Hindlimb muscle (tissue), 1 donor: ENCODE results near the gene SNAI1. TPM values are rescaled to one million over a fixed set of nuclear protein-coding genes. Genes with fewer than 3 reads are reported as not detected.

ENCODE experiments used
- DNase-seq: peaks from one replicate; pipeline ENCODE4 v3.0.0-alpha.2; 2013
- polyA plus RNA-seq: library from polyadenylated mRNA; unstranded; fragments of 120-200 nt; gene quantifications from one replicate; pipeline ENCODE4 v1.2.1, GENCODE V29; 2013; ENCODE audit not compliant: insufficient read length

The SNAI1 gene
- polyA plus RNA-seq, 1 donor, result 11.9 TPM

DNA sequence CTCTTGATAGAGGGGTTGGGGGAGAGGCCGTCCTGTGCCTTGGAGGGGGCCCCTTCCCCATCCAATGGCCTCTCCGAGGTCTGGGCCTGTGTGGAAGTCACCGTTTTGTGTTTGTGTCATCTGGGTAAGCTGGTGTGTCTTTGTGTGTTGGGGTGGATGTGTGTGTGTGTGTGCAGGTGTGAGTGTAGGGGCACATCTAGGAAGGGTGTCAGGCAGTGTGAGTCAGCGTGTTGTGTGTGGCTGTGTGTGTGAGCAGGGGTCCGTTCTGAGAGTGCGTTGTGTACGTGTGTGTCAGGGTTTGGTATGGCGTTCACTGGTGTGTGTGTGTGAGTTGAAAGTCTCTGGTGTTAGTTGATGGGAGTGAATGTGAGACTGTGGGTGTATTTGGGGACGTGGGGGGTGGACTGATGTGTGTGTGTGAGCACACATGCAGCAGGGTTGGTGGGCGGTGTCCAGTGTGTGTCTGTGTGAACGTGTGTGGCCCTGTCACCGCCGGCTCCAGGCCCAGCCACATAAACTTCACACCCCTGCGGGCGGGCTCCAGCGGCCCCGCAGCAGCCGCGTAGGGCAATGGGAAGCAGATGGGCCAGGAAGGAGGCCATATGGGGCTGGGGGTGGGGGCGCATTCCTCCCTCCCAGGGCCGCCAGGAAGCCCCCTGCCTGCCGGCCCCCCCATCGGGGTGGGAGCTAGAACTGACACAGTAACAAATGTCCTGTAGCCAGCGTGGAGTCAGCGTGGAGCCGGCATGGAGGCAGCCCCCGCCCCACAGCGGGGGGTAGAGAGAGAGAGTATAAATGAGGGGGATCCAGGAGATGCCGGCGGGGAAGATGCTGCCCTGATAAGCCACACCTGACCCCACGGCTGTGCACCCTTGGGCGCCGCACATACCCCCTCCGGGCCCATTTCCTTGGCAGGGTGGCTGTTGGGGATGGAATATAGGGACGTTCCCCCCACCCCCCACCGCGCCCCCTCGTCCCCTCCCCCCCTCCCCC lies 32.1 kb downstream of the SNAI1 start:
- no peak for DNase-seq

DNA sequence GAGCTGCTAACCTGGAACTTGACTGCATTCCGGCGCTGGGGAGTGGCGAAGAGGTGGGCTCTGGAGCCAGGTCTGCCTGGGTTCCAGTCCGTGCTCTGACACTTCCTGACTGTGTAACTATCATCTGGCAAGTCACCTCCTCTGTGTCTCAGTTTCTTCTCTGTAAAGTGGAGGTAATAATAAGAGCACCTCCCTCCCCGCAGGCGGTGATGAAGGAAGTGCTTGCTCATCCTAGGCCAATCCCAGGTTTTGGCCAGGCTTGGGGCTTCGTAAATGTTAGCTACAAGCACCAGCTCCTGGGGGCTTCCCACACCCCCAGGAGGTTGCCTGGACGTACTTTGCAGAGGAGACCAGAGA lies 32.8 kb downstream of the SNAI1 start:
- DNase-seq, result no peak

DNA sequence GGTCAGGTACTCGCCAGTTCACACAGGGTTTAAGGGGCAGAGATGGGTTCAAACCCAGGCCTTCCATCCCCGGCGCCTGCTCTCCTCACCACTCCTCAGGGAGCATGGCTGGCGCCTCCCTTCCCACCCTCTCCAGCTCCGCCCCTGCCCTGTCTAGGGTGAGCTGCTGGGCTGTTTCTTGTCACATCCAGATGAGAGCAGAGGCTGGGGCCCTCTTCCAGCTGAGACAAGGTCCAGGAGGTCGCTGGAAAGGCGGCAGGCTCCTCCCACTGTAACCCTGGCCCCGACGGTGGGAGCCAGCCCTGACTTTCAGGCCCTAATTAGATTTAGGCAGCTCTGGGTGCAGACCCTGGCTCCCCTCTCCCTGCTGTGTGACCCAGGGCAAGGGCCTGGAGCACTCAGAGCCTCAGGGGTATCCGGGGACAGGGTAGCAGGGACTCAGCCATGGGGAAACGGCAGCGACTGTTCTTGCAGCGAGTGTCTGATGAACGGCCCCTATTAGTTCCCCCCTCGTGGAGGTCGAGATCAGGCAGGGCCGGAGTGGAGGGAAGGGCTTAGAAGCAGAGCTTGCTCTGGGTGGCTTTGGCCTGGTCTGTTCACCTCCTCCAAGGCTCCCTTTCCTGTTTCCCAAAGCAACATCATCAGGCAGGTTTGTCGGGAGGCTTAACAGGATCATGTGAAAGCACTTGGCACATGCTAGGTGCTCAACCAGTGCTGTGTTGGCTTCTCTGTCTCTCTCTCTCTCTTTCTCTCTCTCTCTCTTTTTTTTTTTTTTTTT lies 33.4 kb downstream of the SNAI1 start:
- no peak for DNase-seq

DNA sequence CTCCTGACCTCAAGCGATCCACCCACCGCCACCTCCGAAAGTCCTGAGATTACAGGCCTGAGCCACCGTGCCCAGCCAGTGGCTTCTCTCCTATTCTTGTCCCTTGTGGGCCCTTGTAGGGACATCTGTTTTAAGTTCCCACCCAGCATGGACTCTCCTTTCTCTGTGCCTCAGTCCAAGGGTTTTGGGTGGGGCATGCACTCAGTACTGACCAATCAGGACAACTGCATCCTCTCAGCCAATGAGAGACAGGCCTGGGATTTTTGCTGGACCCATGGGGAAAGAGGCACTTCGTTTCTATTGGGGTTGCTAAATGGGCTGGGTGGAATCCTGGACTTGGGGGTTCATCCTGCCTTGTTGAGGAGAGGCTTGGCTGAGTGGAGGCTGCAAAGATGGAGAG lies 34.4 kb downstream of the SNAI1 start:
- DNase-seq, result no peak

GRCh38 chr20:50017576-50018248 lies 34.9 kb downstream of the SNAI1 start:
- DNase-seq, result no peak

DNA sequence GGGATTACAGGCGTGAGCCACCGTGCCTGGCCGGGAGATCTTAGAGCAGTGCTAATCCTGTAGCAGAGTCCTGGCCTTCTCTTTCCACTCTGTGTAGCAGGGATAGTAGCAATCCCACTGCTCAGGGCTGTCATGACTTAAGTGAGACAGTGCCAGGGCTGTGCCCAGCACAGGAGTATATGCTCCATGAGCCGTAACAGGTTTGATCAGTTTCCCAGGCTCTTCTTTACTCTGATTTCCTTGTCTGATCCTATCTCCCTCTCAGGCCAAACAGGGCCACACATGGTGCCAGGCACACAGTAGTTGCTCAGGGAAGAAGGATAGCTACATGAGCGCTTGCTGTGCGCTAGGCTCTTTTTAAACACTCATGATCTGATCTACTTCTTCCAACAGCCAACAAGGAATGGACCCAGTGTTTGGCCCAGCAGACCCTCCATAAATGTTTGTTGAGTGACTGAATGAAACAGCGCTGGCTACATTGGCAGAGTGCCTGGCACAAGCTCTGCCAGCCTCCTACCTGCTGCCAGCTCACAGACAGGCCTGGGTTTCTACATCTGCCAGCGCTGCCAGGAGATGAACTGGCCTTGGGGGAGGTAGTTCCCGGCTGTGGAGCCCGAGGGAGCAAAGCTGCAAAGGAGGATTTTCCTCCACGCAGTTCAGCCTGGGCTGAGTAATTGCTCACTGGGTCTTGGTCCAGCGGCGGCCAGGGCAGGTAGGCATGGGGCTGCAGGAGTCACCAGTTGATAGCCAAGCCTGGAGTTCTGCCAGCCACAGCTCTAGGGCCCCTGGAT lies 36.9 kb downstream of the SNAI1 start:
- no peak for DNase-seq

DNA sequence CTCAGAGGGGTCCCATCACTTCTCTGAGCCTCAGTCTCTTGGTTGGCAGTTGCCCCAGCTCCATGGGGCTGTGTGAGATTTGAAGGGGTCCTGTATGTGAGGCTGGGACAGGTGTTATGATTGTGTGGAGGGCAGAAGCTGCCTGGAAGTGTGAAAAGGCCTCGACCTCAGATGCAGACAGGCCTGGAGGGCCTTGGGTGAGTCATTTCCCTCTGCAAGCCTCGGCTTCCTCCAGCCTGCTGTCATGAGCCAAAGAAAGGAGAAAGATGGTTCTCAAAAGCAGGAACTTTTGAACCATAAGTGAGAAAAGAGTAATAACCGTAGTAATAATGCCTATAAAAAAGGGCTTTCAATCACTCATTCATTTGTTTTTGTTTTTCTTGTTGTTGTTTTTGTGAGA lies 37.5 kb downstream of the SNAI1 start:
- no peak for DNase-seq

- no peak for DNase-seq
Observed at GRCh38 chr20:50022676-50023075, 39.9 kb downstream of the SNAI1 start.

DNA sequence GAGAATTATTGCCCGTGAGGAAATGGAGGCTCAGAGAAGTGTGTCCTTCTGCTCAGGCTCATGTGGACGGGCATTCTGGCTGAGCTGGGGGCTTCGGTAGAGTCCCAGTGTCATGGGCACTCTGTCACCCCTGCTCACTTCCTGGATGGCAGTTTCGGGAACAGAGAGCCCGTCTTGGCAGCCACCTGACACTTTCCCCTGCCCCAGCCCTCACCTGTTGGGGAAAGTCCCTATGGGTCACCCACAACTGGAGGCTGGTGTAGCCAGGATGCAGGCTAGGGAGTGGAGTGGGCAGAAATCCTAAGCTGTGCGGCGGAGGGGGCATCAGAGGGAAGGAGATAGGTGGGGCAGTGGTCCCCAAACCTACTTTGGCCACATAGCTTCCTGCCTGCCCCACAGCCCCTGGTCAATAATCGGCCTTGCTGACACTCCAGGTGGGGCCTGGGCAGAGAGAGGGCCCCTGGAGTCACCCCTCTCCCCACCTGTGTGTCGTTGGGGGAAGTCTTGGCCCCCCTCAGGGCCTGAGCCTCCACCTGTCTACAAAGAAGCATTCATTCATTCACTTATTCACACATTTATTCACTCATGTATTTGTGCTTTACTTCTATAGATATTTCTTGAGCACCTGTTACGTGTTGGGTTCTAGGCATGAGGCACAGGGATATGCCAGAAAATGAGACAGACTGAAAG lies 40.5 kb downstream of the SNAI1 start:
- DNase-seq, result no peak

- no peak for DNase-seq
Observed at GRCh38 chr20:50026746-50027575, 44.2 kb downstream of the SNAI1 start.

DNA sequence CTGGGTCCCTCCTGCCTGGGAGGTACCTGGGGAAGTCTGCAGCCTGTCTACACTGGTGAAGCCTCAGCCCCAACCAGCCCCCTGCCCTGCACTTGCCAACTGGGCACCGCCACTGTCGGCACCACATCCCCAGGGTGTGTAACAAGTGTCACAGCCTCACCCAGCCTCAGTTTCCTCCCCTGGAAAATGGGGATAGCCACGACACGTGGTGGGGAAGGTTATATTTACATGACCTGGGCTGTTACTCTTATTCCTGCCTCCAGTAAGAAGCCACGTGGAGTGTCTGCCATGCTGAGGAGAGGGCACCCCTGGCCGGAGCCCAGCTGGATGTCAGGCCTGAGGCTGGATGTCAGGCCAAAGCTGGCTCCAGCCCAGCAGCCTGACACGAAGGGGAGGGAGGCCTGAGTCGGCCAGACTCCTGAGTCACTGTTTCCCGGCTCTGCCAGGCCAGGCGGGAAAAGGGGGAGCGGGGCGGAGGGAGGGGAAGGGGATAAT lies 44.9 kb downstream of the SNAI1 start:
- DNase-seq, result peak; percentile 62

GRCh38 chr20:50029083-50029696 lies 46.4 kb downstream of the SNAI1 start:
- no peak for DNase-seq

DNA sequence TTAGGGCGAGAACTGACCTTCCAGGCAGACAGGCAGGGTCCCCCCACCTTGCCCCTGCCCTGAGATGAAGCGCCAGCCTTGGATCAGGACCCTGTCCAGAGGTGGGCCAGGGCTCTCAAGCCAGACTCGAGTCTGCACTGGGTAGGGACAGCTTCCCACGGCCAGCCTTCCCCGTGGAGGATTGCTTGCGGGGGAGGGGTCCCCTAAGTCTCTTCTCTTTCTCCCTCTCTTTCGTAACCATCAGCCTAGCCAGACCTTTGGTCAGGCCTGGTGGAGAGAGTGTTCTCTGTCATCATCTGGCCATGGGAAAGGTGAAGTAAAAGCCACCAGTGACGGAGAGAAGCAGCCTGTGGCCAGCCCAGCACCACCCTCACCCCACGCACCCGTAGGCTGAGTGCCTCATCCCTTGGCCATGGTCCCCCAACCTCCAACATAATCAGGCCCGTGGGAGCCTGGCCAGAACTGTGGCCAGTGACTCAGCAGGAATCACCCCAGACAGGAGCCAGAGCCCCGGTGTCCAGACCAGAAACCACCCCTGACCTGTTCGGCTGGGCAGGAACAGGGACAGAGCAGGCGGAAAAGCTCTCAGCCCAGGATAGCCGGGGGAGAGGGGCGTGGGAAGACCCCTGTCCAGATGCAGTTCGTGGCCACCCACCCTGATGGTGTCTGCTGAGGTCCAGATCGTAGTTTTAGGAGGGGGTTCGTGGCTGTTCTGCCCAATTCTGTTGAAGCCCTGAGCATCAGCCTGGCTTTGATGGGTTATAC lies 47.1 kb downstream of the SNAI1 start:
- no peak for DNase-seq

GRCh38 chr20:50032955-50033666 lies 50.3 kb downstream of the SNAI1 start:
- no peak for DNase-seq

DNA sequence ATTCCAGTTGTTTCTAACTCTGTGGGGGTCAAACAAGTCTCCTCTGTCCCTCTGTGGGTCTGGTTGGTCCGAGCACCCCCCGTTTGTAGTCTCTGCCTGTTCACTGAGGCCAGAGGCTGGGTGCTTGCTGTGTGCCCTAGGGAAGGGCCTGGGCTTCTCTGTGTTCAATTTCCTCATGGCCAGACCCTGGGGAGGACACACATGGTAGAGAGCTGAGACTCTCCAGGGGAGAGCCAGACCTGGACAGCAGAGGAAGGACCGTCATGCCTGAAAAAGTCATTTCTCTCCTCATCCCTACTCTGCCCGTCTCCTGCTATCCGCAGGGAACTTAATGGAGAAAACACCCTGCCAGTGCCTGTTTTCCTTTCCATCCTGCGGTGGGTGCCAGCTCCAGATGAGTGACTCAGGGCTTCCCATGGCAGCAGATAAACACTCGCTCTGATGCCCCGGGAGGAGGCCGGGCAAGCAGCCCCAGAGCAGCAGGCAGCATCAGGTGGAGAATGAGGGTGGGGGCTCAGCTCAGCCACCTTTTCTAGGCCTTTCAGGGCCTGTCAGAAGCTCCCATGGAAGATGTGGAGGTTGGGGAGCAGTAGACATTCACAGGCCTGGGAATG lies 51.9 kb downstream of the SNAI1 start:
- peak; percentile 68 for DNase-seq

DNA sequence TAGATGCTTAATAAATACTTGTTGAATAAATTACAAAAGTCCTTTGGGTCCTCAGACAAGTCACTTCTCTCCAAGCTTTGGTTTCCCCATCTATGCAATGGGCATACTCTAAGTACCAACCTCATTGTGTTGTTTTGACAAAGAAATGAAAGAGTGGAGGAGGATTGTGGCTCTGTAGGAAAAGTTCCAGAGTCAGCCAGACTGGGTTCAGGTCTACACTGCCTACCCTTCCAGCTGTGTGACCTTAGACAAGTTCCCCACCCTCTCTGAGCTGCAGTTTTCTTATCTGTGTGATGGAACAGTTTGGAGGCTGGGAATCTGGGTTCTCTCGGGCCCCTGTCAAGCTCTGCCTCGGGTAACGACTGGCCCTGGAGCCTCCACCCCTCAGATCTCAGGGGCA lies 53.9 kb downstream of the SNAI1 start:
- DNase-seq, result no peak

- DNase-seq, result no peak
Observed at GRCh38 chr20:50037123-50037522, 54.3 kb downstream of the SNAI1 start.

- DNase-seq, result no peak
Observed at GRCh38 chr20:50037575-50037974, 54.8 kb downstream of the SNAI1 start.
